Posterior cingulate gyrus (tissue), 11 donors: ENCODE data around the gene KRT31.
"Not testable (repeated sequence)": the region's sequence is repeated elsewhere in the genome, so short reads cannot be mapped to it uniquely, and the experiment has no call there.

Experiments
- DNase-seq, 10 donors: peaks; one replicate each; pipeline versions ENCODE4 v3.0.0 to v3.0.0-alpha.2; 2020 to 2021; ENCODE audit warnings: mixed read lengths in 3 of 10
- intact Hi-C: fragments of 100-400 bp; cut with DNase I; formaldehyde crosslinking; loops from one replicate; pipeline ENCODE4 v1.15.1; 2023

Gene KRT31

GRCh38 chr17:41347869-41348760 lies 49.3 kb downstream of the KRT31 start:
- DNase-seq, result peak in 2 of 10 donors; percentile 27 to 42
- intact Hi-C loops, result no loop called here

GRCh38 chr17:41346421-41346820 lies 51.0 kb downstream of the KRT31 start:
- DNase-seq, result peak in 1 of 10 donors; percentile 59
- intact Hi-C loops, result not testable (repeated sequence)

- intact Hi-C loops, result no loop called here
- peak in 1 of 10 donors; percentile 50 for DNase-seq
Observed at GRCh38 chr17:41345992-41346391, 51.4 kb downstream of the KRT31 start.
